H9 (cell line): ENCODE data around the gene SUMF1. TPM values are rescaled to one million over a fixed set of nuclear protein-coding genes. Genes with fewer than 3 reads are reported as not detected.

ENCODE experiments used
- DNase-seq: peaks from one replicate; pipeline ENCODE4 v3.0.0-alpha.2; 2017
- H2AFZ ChIP-seq: one replicate; pipeline ENCODE4 v1.6.1; 2013; ENCODE audit warnings: mild to moderate bottlenecking, low read length, control low read depth, moderate library complexity
- H2AK5ac ChIP-seq: 2 replicates; pipeline ENCODE4 v1.6.1; 2013; ENCODE audit warnings: low read length, control low read depth, mixed read lengths; ENCODE audit not compliant: insufficient read length
- H2BK120ac ChIP-seq: one replicate; pipeline ENCODE4 v1.6.1; 2013; ENCODE audit warnings: low read depth, mild to moderate bottlenecking, low read length, control low read depth, inconsistent platforms; ENCODE audit not compliant: poor library complexity, severe bottlenecking
- H2BK12ac ChIP-seq: 2 replicates; pipeline ENCODE4 v1.6.1; 2013; ENCODE audit warnings: low read length, control low read depth, mixed read lengths, low read depth; ENCODE audit not compliant: insufficient read length
- H2BK15ac ChIP-seq: 2 replicates; pipeline ENCODE4 v1.6.1; 2013; ENCODE audit warnings: low read depth, low read length, control low read depth
- H2BK20ac ChIP-seq: one replicate; pipeline ENCODE4 v1.6.1; 2013; ENCODE audit warnings: low read depth, mild to moderate bottlenecking, low read length, control low read depth, inconsistent platforms; ENCODE audit not compliant: poor library complexity, severe bottlenecking
- H2BK5ac ChIP-seq: 2 replicates; pipeline ENCODE4 v1.6.1; 2013; ENCODE audit warnings: low read length, control low read depth, mixed read lengths; ENCODE audit not compliant: insufficient read length
- H3K14ac ChIP-seq: 2 replicates; pipeline ENCODE4 v1.6.1; 2013; ENCODE audit warnings: low read length, control low read depth; ENCODE audit not compliant: insufficient read depth
- H3K18ac ChIP-seq: 2 replicates; pipeline ENCODE4 v1.6.1; 2013; ENCODE audit warnings: low read depth, mild to moderate bottlenecking, mixed read lengths, low read length, control low read depth; ENCODE audit not compliant: insufficient read length
- H3K23ac ChIP-seq: 2 replicates; pipeline ENCODE4 v1.6.1; 2013; ENCODE audit warnings: low read length, control low read depth, mixed read lengths, low read depth; ENCODE audit not compliant: insufficient read length
- H3K23me2 ChIP-seq: 2 replicates; pipeline ENCODE4 v1.6.1; 2013; ENCODE audit warnings: low read depth, mild to moderate bottlenecking, mixed read lengths, low read length, control low read depth; ENCODE audit not compliant: insufficient read length, poor library complexity, severe bottlenecking
- H3K27ac ChIP-seq: 2 replicates; pipeline ENCODE4 v1.5.1; 2013; ENCODE audit warnings: low read length, control low read depth, mixed read lengths, low read depth; ENCODE audit not compliant: insufficient read length
- H3K27me3 ChIP-seq: 2 replicates; pipeline ENCODE4 v1.6.1; 2013; ENCODE audit warnings: low read length, control low read depth, inconsistent platforms; ENCODE audit not compliant: insufficient read depth
- H3K4ac ChIP-seq: 2 replicates; pipeline ENCODE4 v1.6.1; 2013; ENCODE audit warnings: low read depth, mild to moderate bottlenecking, control low read depth, inconsistent platforms, low read length, moderate library complexity
- H3K4me1 ChIP-seq: 2 replicates; pipeline ENCODE4 v1.6.1; 2013; ENCODE audit warnings: low read length, control low read depth, inconsistent platforms; ENCODE audit not compliant: insufficient read depth
- H3K4me2 ChIP-seq: 2 replicates; pipeline ENCODE4 v1.6.1; 2013; ENCODE audit warnings: low read length, control low read depth, mixed read lengths; ENCODE audit not compliant: insufficient read length, insufficient read depth
- H3K56ac ChIP-seq: 2 replicates; pipeline ENCODE4 v1.6.1; 2013; ENCODE audit warnings: low read depth, mild to moderate bottlenecking, mixed read lengths, low read length, control low read depth; ENCODE audit not compliant: insufficient read length
- H3K79me1 ChIP-seq: 2 replicates; pipeline ENCODE4 v1.6.1; 2013; ENCODE audit warnings: low read depth, mild to moderate bottlenecking, moderate library complexity, low read length, control low read depth, inconsistent platforms; ENCODE audit not compliant: insufficient read depth, poor library complexity, severe bottlenecking
- H3K79me2 ChIP-seq: 2 replicates; pipeline ENCODE4 v1.6.1; 2013; ENCODE audit warnings: low read length, control low read depth, inconsistent platforms; ENCODE audit not compliant: insufficient read depth
- H3K9ac ChIP-seq: 2 replicates; pipeline ENCODE4 v1.6.1; 2013; ENCODE audit warnings: low read length, control low read depth, mixed read lengths; ENCODE audit not compliant: insufficient read length; ENCODE audit errors: extremely low read depth
- H3K9me3 ChIP-seq: one replicate; pipeline ENCODE4 v1.6.1; 2013; ENCODE audit warnings: low read depth, low read length, inconsistent platforms; ENCODE audit not compliant: control insufficient read depth
- H3T11ph ChIP-seq: one replicate; pipeline ENCODE4 v1.6.1; 2013; ENCODE audit warnings: mild to moderate bottlenecking, low read length, control low read depth, inconsistent platforms
- H4K20me1 ChIP-seq: one replicate; pipeline ENCODE4 v1.6.1; 2013; ENCODE audit not compliant: control insufficient read depth, insufficient read length, insufficient read depth
- H4K5ac ChIP-seq: 2 replicates; pipeline ENCODE4 v1.6.1; 2013; ENCODE audit warnings: low read depth, mild to moderate bottlenecking, mixed read lengths, low read length, control low read depth; ENCODE audit not compliant: insufficient read length
- H4K8ac ChIP-seq: replicated peaks from 2 replicates; pipeline ENCODE4 v1.6.1; 2013; ENCODE audit warnings: low read length, control low read depth, mixed read lengths, low read depth; ENCODE audit not compliant: insufficient read length
- H4K91ac ChIP-seq: 2 replicates; pipeline ENCODE4 v1.6.1; 2013; ENCODE audit warnings: low read depth, mild to moderate bottlenecking, moderate library complexity, mixed read lengths, low read length, control low read depth; ENCODE audit not compliant: insufficient read length
- H3K27ac Mint-ChIP-seq, 3 experiments: 2 replicates in 2 of 3; 3 replicates in 1 of 3; pipeline ENCODE4 v1.8.0; 2020 to 2021; ENCODE audit warnings: mixed read lengths in 3 of 3, mild to moderate bottlenecking in 1 of 3, moderate library complexity in 1 of 3
- H3K27me3 Mint-ChIP-seq: 2 replicates; pipeline ENCODE4 v1.8.0; 2021; ENCODE audit warnings: low read depth, mild to moderate bottlenecking, moderate library complexity, mixed read lengths
- H3K36me3 Mint-ChIP-seq, 3 experiments: 2 replicates in 2 of 3; 3 replicates in 1 of 3; pipeline ENCODE4 v1.8.0; 2020 to 2021; ENCODE audit warnings: low read depth in 3 of 3, mixed read lengths in 3 of 3; ENCODE audit not compliant: insufficient read depth in 1 of 3
- H3K4me1 Mint-ChIP-seq, 2 experiments: 2 replicates each; pipeline ENCODE4 v1.8.0; 2020; ENCODE audit warnings: mixed read lengths in 2 of 2
- H3K4me3 Mint-ChIP-seq, 2 experiments: 2 replicates in 1 of 2; 3 replicates in 1 of 2; pipeline ENCODE4 v1.8.0; 2020 to 2021; ENCODE audit warnings: mild to moderate bottlenecking in 2 of 2, mixed read lengths in 2 of 2, moderate library complexity in 1 of 2
- H3K9me3 Mint-ChIP-seq, 2 experiments: 2 replicates in 1 of 2; 3 replicates in 1 of 2; pipeline ENCODE4 v1.8.0; 2020; ENCODE audit warnings: mild to moderate bottlenecking in 2 of 2, mixed read lengths in 2 of 2, moderate library complexity in 1 of 2
- CTCF ChIP-seq: fragments of 200-600 bp; sonication (generic); conservative IDR thresholded peaks from 3 replicates; pipeline ENCODE4 v1.8.0; 2021; ENCODE audit warnings: antibody characterized with exemption, mild to moderate bottlenecking
- WGBS: extraction: QIAGEN DNeasy Blood & Tissue Kit; methylation state at CpG from one replicate; pipeline ENCODE4 v1.1.7; 2013; ENCODE audit warnings: missing lambda C conversion rate, low lambda C conversion rate, mixed read lengths; ENCODE audit not compliant: insufficient read length; ENCODE audit errors: extremely low coverage; 5-methylcytosine and 5-hydroxymethylcytosine counted together
- total RNA-seq: library from RNA; stranded (reverse); gene quantifications from 2 replicates; pipeline ENCODE4 v1.2.1, GENCODE V29; 2021

SUMF1 gene
- total RNA-seq, 1 experiment from 2014 or later = 9.5 TPM

DNA sequence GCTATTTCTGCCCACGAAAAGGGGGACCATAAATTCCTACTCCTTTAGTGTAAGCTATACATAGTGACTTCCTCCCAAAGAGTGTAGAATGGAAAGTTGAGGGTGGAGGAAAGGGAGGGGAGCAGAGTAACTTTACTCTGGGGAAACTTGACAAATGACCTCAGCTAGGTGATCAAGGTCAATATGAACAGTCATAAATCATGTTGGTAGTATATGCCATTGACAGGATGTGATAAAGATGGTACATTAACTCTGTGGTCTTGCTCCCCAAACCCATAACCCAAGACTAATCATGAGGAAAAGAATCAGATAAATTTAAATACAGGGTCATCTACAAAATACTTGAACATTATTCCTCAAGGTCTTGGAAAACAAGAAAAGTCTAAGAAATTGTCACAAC is 145.3 kb downstream of the SUMF1 start:
- Histone ChIP-seq H4K5ac (no peak overlapping the region), H3K23ac (no peak overlapping the region), H2BK120ac (no peak overlapping the region), H3K4me2 (no peak overlapping the region), H2BK20ac (no peak overlapping the region), H3K56ac (no peak overlapping the region), H2BK12ac (no peak overlapping the region), H3K4me1 (no peaks in the 10 kb centered on the region), H3K27ac (no peak overlapping the region), H2BK5ac (no peak overlapping the region), H3K79me1 (no peaks in the 10 kb centered on the region), H3K23me2 (no peaks in the 10 kb centered on the region), H2AFZ (no peak overlapping the region), H3T11ph (no peak overlapping the region), H4K8ac (no peak overlapping the region), H3K4ac (no peak overlapping the region), H3K9ac (no peak overlapping the region), H3K79me2 (no peaks in the 10 kb centered on the region), H4K20me1 (no peaks in the 10 kb centered on the region), H2BK15ac (no peak overlapping the region), H4K91ac (no peak overlapping the region), H3K18ac (no peak overlapping the region), H3K9me3 (no peaks in the 10 kb centered on the region), H2AK5ac (no peak overlapping the region), H3K14ac (no peak overlapping the region), H3K27me3 (no peaks in the 10 kb centered on the region)
- H3K9me3 Mint-ChIP-seq = peaks cover 4 to 6% of the 10 kb centered on the region in 2 experiments
- peaks cover 3 to 21% (median 10%) of the 10 kb centered on the region in 3 experiments; a peak in 6 of 7 replicates for H3K36me3 Mint-ChIP-seq
- no peak for TF ChIP-seq CTCF
- H3K4me3 Mint-ChIP-seq = no peak overlapping the region
- peaks cover 9 to 15% of the 10 kb centered on the region in 2 experiments; a peak in 3 of 4 replicates for H3K4me1 Mint-ChIP-seq
- no peaks in the 10 kb centered on the region for H3K27me3 Mint-ChIP-seq
- no CpG with 5 or more reads among the region's 1 CpG for WGBS
- no peak overlapping the region for H3K27ac Mint-ChIP-seq
- no peak for DNase-seq
